CD4-positive, alpha-beta T cell treated with Interleukin-1 beta for 1 hour (primary cell): ENCODE data around the gene ARHGAP6.
"Not testable (repeated sequence)": the region's sequence is repeated elsewhere in the genome, so short reads cannot be mapped to it uniquely, and the experiment has no call there.

ENCODE experiments used
- DNase-seq, 2 donors: peaks; one replicate each; pipeline ENCODE4 v3.0.0-alpha.2; 2020 to 2022

ARHGAP6 gene

GRCh38 chrX:11131146-11131545 lies 534.6 kb downstream of the ARHGAP6 start:
- DNase-seq: no peak

DNA sequence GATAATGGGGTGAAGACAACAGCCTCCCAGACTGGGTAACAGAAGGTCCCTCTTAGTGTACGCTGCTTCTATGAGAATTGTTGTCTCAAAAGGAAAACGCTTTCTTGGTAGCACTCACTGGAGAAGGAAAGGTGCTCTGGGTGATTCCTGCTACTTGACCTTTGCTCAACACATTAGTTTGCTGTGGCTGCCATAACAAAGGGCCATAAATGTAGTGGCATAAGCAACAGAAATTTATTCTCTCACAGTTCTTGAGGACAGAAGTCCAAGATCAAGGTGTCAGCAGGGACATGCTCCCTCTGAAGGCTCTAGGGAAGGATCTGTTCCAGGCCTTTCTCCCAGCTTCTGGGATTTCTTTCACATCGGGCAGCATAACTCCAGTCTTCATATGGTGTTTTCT lies 535.6 kb downstream of the ARHGAP6 start:
- no peak for DNase-seq

DNA sequence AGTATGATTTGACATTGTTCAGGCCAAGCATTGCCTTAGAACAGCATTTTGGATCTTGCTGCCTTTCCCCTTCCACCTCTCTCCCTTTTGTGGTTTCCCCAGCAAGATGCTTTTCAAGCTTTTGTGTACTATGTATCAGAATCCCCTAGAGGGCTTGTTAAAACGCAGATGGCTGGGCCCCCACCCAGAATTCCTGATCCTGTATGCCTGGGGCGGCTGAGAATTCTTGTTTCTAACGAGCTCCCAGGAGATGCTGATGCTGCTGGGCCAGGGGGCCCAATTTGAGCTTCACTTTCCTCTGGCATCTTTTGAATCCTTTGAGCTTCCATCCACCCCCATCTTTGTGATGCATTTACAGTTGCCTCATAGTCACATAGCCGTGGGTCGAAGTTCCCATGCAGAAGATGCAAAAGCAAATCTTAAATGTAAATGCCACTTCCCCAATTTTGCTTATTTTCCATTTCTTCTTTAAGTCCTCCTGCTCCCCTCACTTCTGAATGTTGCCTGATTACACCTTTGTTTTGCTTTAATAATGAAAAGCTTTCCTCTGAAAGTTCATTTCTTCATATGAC lies 536.1 kb downstream of the ARHGAP6 start:
- DNase-seq: no peak

DNA sequence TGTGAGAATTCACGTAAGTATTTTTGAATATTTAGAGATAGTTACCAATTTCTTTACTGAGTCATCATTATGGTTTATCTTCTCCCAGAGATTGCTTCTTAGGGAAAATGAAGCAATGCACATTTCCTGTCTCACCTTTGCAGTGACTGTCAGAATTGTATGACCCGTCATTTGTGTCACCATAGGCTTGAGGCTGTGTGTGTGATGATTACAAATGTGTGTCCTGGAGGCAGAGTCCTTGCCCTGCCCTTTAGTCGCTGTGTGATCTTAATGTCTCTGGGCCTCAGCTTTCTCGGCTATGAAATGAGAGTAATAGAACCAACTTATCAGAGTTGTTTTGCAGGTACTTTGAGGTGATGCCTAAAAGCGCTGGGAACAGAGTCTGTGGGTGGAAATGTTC lies 540.7 kb downstream of the ARHGAP6 start:
- DNase-seq: no peak

DNA sequence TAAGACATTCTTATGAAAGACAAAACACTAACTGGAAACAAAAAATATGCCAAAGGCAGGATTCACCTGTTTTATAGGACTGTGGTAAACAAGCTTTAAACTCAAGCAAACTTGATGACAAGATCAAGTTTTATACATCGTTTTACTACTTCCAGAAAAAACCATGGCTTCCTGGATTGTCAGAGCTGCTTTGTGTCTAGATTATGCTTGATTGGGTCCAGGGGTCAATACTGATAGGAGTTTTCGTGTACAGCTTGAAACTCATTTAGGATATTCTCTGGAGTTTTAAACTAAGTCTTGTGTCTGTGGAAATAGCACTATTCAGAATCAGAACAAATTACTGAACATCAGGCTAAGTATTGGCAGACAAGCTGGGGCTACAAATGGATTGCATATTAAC lies 541.6 kb downstream of the ARHGAP6 start:
- no peak for DNase-seq

DNA sequence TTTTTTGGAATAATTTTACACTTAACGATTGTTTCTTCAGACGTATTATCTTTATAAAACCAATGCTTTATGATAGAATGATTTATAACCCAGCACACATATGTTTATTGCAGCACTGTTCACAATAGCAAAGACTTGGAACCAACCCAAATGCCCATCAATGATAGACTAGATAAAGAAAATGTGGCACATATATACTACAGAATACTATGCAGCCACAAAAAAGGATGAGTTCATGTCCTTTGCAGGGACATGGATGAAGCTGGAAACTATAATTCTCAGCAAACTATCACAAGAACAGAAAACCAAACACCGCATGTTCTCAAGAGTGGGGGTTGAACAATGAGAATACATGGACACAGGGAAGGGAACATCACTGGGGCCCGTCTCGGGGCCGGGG lies 542.6 kb downstream of the ARHGAP6 start:
- DNase-seq: not testable (repeated sequence)

DNA sequence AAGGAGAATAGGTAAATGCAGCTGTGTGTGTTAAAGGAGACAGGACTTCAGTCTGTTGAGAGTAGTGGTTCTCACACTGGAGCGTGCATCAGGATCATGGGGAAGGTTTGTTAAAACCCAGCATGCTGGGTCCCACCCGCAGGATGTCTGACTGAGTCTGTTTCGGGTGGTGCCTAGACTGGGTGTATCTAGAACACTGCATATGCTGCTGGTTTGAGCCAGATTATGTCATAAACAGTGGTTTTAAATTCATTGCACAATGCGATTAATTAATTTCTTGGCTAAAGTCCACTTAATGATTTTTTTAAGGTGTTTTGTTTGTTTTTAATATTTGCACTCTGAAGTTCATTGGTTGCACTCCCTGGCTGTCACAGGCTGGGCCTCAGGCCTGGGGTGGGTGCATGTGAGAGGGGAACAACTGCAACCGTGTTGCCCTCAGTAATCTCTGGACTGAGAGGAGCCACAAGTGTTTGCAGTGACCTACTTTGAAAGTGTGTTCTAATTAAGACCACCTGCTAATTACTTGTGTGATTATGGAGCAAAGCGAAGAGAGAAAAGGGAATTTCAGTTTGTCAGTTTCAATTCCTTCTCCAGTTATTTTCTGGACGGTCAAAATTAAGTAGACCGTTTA lies 546.3 kb downstream of the ARHGAP6 start:
- DNase-seq: no peak

DNA sequence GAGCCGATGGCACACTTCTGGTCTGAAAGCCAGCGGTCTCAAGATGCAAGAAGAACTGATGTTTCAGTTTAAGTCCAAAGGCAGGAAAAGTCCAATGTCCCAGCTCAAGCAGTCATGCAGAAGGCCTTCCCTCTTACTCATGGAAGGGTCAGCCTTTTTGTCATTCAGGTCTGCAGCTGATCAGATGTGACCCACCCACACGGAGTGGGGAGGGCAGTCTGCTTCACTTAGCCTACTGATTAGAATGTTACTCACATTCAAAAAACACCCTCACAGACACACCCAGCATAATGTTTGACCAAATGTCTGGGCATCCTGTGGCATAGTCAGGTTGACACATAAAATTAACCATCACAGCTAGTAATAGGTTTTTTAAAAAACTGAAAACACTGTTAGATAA lies 548.0 kb downstream of the ARHGAP6 start:
- no peak for DNase-seq

DNA sequence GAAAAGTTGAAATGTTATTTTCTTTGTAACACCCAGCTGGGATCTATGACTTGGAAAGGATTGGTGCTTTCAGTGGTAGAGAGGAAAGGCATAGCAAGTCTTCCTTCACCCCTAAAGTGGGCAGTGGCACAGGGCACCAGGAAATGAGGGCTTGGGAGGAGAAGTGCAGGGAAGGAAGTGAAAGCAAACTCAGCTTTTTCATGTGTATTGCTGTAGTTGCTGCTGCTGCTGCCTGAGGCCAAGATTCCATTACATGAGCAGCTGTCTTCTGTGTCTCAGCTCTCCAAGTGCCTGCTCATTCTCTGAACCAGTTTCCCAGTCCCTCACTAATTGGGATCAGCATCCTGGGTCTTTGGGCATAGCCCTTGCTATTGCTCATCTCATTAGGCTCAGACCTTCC lies 552.0 kb downstream of the ARHGAP6 start:
- peak in 1 of 2 donors; percentile 8 for DNase-seq

GRCh38 chrX:11111947-11112346 lies 553.8 kb downstream of the ARHGAP6 start:
- no peak for DNase-seq

- peak; percentile 88 for DNase-seq
Measured at GRCh38 chrX:11111037-11111851, 554.5 kb downstream of the ARHGAP6 start, which contains the start of gene HCCS. Gene HCCS, plus strand, starts transcription at chrX:11111332. Its CDS starts 729 bp downstream, at chrX:11112061.

- DNase-seq: no peak
Measured at GRCh38 chrX:11109968-11110367, 555.8 kb downstream of the ARHGAP6 start.

DNA sequence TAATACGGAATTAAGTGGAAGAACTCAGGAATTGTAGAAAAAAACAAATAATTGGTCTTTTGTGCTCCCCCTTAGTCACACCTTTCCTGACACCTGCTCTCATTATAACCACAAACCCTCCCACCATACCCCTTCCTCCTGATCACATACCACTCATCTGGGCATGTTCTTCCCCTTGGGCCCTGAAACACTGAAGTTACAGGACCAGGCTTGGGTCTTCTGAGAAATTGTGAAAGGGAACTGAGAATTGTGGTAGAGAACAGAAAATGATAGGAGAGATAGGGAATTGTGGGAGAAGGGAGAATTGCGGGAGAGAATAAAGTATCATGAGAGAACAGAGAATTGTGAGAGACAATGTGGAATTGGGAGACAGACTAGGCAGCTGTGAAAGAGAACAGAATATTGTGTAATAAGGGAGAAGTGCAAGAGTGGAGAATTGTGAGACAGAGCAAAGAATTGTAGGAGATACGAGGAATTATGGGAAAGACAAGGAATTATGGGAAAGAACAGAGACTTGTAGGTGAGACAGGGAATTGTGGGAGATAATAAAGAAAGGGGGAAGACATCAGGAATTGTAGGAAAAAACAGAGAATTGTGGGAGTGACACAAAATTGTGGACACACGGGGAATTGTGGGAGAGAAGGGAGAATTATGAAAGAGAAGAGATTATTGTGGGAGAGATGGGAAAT lies 557.3 kb downstream of the ARHGAP6 start:
- DNase-seq: no peak

- no peak for DNase-seq
Measured at GRCh38 chrX:11105080-11105479, 560.6 kb downstream of the ARHGAP6 start.

DNA sequence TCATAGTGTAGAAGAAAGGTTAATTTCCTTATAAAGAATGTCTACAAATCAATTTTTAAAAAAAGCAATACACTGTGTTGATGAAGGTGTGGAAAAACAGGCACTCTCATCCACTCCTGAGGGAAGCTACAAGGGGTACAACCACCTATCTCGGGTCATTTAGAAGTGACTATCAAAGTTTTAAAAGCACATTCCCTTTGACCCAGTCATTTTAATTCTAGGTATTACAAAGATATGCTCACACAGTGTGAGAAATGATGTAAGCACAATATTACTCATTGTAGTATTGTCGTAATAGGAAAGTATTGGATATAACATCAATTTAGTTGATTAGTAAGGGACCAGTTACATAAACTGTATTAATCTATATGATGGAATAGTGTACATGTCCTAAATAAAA lies 562.0 kb downstream of the ARHGAP6 start:
- no peak for DNase-seq

- no peak for DNase-seq
Measured at GRCh38 chrX:11103006-11103405, 562.7 kb downstream of the ARHGAP6 start.

- no peak for DNase-seq
Measured at GRCh38 chrX:11100281-11101035, 565.3 kb downstream of the ARHGAP6 start.

GRCh38 chrX:11099465-11099864 lies 566.3 kb downstream of the ARHGAP6 start:
- no peak for DNase-seq

DNA sequence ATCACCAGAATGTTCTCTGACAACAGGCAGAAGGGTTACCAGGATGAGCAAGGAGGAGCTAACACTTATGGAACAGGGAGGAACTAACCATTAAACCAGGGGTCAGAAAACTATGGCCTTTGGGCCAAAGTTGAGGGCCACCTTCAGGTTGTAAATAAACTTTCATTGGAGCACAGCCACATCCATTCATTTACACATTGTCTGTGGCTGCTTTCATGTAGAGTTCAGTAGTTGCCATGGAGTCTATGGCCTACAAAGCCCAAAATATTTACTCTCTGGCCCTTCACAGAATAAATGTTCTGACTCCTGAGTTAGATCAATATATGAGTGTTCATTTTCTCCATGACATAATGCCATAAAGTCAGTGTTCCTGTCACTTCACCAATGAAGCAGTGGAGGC lies 567.8 kb downstream of the ARHGAP6 start:
- no peak for DNase-seq

DNA sequence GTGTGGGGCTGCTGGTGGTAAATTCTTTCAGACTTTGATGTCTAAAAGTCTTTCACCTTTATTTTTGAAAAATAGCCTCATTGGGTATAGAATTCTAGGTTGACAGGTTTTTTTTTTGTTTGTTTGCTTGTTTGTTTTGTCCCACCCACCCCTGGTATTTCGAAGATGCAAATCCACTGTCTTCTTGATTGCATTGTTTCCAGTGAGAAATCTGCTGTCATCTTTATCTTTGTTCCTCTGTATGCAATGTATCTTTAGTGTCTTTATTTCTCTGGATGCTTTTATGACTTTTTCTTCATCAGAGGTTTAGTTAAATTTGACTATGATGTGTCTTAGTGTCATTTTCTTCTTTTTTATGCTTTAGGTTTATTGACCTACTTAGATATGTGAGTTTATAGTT lies 575.9 kb downstream of the ARHGAP6 start:
- no peak for DNase-seq
